H9 (cell line): Measurements from ENCODE around the gene UBE3C. TPM values are rescaled to one million over a fixed set of nuclear protein-coding genes. Genes with fewer than 3 reads are reported as not detected.
A peak's percentile ranks its signal among the peaks of the same experiment; 100 is the strongest.

Experiments
- DNase-seq: peaks from one replicate; pipeline ENCODE4 v3.0.0-alpha.2; 2017
- H2AFZ ChIP-seq: one replicate; pipeline ENCODE4 v1.6.1; 2013; ENCODE audit warnings: mild to moderate bottlenecking, low read length, control low read depth, moderate library complexity
- H2AK5ac ChIP-seq: 2 replicates; pipeline ENCODE4 v1.6.1; 2013; ENCODE audit warnings: low read length, control low read depth, mixed read lengths; ENCODE audit not compliant: insufficient read length
- H2BK120ac ChIP-seq: one replicate; pipeline ENCODE4 v1.6.1; 2013; ENCODE audit warnings: low read depth, mild to moderate bottlenecking, low read length, control low read depth, inconsistent platforms; ENCODE audit not compliant: poor library complexity, severe bottlenecking
- H2BK12ac ChIP-seq: 2 replicates; pipeline ENCODE4 v1.6.1; 2013; ENCODE audit warnings: low read length, control low read depth, mixed read lengths, low read depth; ENCODE audit not compliant: insufficient read length
- H2BK15ac ChIP-seq: 2 replicates; pipeline ENCODE4 v1.6.1; 2013; ENCODE audit warnings: low read depth, low read length, control low read depth
- H2BK20ac ChIP-seq: one replicate; pipeline ENCODE4 v1.6.1; 2013; ENCODE audit warnings: low read depth, mild to moderate bottlenecking, low read length, control low read depth, inconsistent platforms; ENCODE audit not compliant: poor library complexity, severe bottlenecking
- H2BK5ac ChIP-seq: 2 replicates; pipeline ENCODE4 v1.6.1; 2013; ENCODE audit warnings: low read length, control low read depth, mixed read lengths; ENCODE audit not compliant: insufficient read length
- H3K14ac ChIP-seq: 2 replicates; pipeline ENCODE4 v1.6.1; 2013; ENCODE audit warnings: low read length, control low read depth; ENCODE audit not compliant: insufficient read depth
- H3K18ac ChIP-seq: 2 replicates; pipeline ENCODE4 v1.6.1; 2013; ENCODE audit warnings: low read depth, mild to moderate bottlenecking, mixed read lengths, low read length, control low read depth; ENCODE audit not compliant: insufficient read length
- H3K23ac ChIP-seq: 2 replicates; pipeline ENCODE4 v1.6.1; 2013; ENCODE audit warnings: low read length, control low read depth, mixed read lengths, low read depth; ENCODE audit not compliant: insufficient read length
- H3K23me2 ChIP-seq: 2 replicates; pipeline ENCODE4 v1.6.1; 2013; ENCODE audit warnings: low read depth, mild to moderate bottlenecking, mixed read lengths, low read length, control low read depth; ENCODE audit not compliant: insufficient read length, poor library complexity, severe bottlenecking
- H3K27ac ChIP-seq: 2 replicates; pipeline ENCODE4 v1.5.1; 2013; ENCODE audit warnings: low read length, control low read depth, mixed read lengths, low read depth; ENCODE audit not compliant: insufficient read length
- H3K27me3 ChIP-seq: 2 replicates; pipeline ENCODE4 v1.6.1; 2013; ENCODE audit warnings: low read length, control low read depth, inconsistent platforms; ENCODE audit not compliant: insufficient read depth
- H3K4ac ChIP-seq: 2 replicates; pipeline ENCODE4 v1.6.1; 2013; ENCODE audit warnings: low read depth, mild to moderate bottlenecking, control low read depth, inconsistent platforms, low read length, moderate library complexity
- H3K4me1 ChIP-seq: 2 replicates; pipeline ENCODE4 v1.6.1; 2013; ENCODE audit warnings: low read length, control low read depth, inconsistent platforms; ENCODE audit not compliant: insufficient read depth
- H3K4me2 ChIP-seq: 2 replicates; pipeline ENCODE4 v1.6.1; 2013; ENCODE audit warnings: low read length, control low read depth, mixed read lengths; ENCODE audit not compliant: insufficient read length, insufficient read depth
- H3K56ac ChIP-seq: 2 replicates; pipeline ENCODE4 v1.6.1; 2013; ENCODE audit warnings: low read depth, mild to moderate bottlenecking, mixed read lengths, low read length, control low read depth; ENCODE audit not compliant: insufficient read length
- H3K79me1 ChIP-seq: 2 replicates; pipeline ENCODE4 v1.6.1; 2013; ENCODE audit warnings: low read depth, mild to moderate bottlenecking, moderate library complexity, low read length, control low read depth, inconsistent platforms; ENCODE audit not compliant: insufficient read depth, poor library complexity, severe bottlenecking
- H3K79me2 ChIP-seq: 2 replicates; pipeline ENCODE4 v1.6.1; 2013; ENCODE audit warnings: low read length, control low read depth, inconsistent platforms; ENCODE audit not compliant: insufficient read depth
- H3K9ac ChIP-seq: 2 replicates; pipeline ENCODE4 v1.6.1; 2013; ENCODE audit warnings: low read length, control low read depth, mixed read lengths; ENCODE audit not compliant: insufficient read length; ENCODE audit errors: extremely low read depth
- H3K9me3 ChIP-seq: one replicate; pipeline ENCODE4 v1.6.1; 2013; ENCODE audit warnings: low read depth, low read length, inconsistent platforms; ENCODE audit not compliant: control insufficient read depth
- H3T11ph ChIP-seq: one replicate; pipeline ENCODE4 v1.6.1; 2013; ENCODE audit warnings: mild to moderate bottlenecking, low read length, control low read depth, inconsistent platforms
- H4K20me1 ChIP-seq: one replicate; pipeline ENCODE4 v1.6.1; 2013; ENCODE audit not compliant: control insufficient read depth, insufficient read length, insufficient read depth
- H4K5ac ChIP-seq: 2 replicates; pipeline ENCODE4 v1.6.1; 2013; ENCODE audit warnings: low read depth, mild to moderate bottlenecking, mixed read lengths, low read length, control low read depth; ENCODE audit not compliant: insufficient read length
- H4K8ac ChIP-seq: replicated peaks from 2 replicates; pipeline ENCODE4 v1.6.1; 2013; ENCODE audit warnings: low read length, control low read depth, mixed read lengths, low read depth; ENCODE audit not compliant: insufficient read length
- H4K91ac ChIP-seq: 2 replicates; pipeline ENCODE4 v1.6.1; 2013; ENCODE audit warnings: low read depth, mild to moderate bottlenecking, moderate library complexity, mixed read lengths, low read length, control low read depth; ENCODE audit not compliant: insufficient read length
- H3K27ac Mint-ChIP-seq, 3 experiments: 2 replicates in 2 of 3; 3 replicates in 1 of 3; pipeline ENCODE4 v1.8.0; 2020 to 2021; ENCODE audit warnings: mixed read lengths in 3 of 3, mild to moderate bottlenecking in 1 of 3, moderate library complexity in 1 of 3
- H3K27me3 Mint-ChIP-seq: 2 replicates; pipeline ENCODE4 v1.8.0; 2021; ENCODE audit warnings: low read depth, mild to moderate bottlenecking, moderate library complexity, mixed read lengths
- H3K36me3 Mint-ChIP-seq, 3 experiments: 2 replicates in 2 of 3; 3 replicates in 1 of 3; pipeline ENCODE4 v1.8.0; 2020 to 2021; ENCODE audit warnings: low read depth in 3 of 3, mixed read lengths in 3 of 3; ENCODE audit not compliant: insufficient read depth in 1 of 3
- H3K4me1 Mint-ChIP-seq, 2 experiments: 2 replicates each; pipeline ENCODE4 v1.8.0; 2020; ENCODE audit warnings: mixed read lengths in 2 of 2
- H3K4me3 Mint-ChIP-seq, 2 experiments: 2 replicates in 1 of 2; 3 replicates in 1 of 2; pipeline ENCODE4 v1.8.0; 2020 to 2021; ENCODE audit warnings: mild to moderate bottlenecking in 2 of 2, mixed read lengths in 2 of 2, moderate library complexity in 1 of 2
- H3K9me3 Mint-ChIP-seq, 2 experiments: 2 replicates in 1 of 2; 3 replicates in 1 of 2; pipeline ENCODE4 v1.8.0; 2020; ENCODE audit warnings: mild to moderate bottlenecking in 2 of 2, mixed read lengths in 2 of 2, moderate library complexity in 1 of 2
- CTCF ChIP-seq: fragments of 200-600 bp; sonication (generic); conservative IDR thresholded peaks from 3 replicates; pipeline ENCODE4 v1.8.0; 2021; ENCODE audit warnings: antibody characterized with exemption, mild to moderate bottlenecking
- WGBS: extraction: QIAGEN DNeasy Blood & Tissue Kit; methylation state at CpG from one replicate; pipeline ENCODE4 v1.1.7; 2013; ENCODE audit warnings: missing lambda C conversion rate, low lambda C conversion rate, mixed read lengths; ENCODE audit not compliant: insufficient read length; ENCODE audit errors: extremely low coverage; 5-methylcytosine and 5-hydroxymethylcytosine counted together
- total RNA-seq: library from RNA; stranded (reverse); gene quantifications from 2 replicates; pipeline ENCODE4 v1.2.1, GENCODE V29; 2021

Gene UBE3C
- total RNA-seq, 1 experiment from 2014 or later, result 63.3 TPM

GRCh38 chr7:157234271-157234670, 95.5 kb downstream of the UBE3C start:
- WGBS, result no CpG with 5 or more reads among the region's 5 CpGs
- Histone ChIP-seq H3K27ac (no peak overlapping the region), H2BK5ac (no peak overlapping the region)

More at GRCh38 chr7:157234271-157234670, 95.5 kb downstream of the UBE3C start:
- H3K4me3 Mint-ChIP-seq, result no peak overlapping the region
- Histone ChIP-seq H3K14ac (no peak overlapping the region), H4K91ac (no peak overlapping the region), H3K4ac (no peak overlapping the region), H3K79me1 (no peaks in the 10 kb centered on the region), H3K79me2 (no peaks in the 10 kb centered on the region), H2AK5ac (no peak overlapping the region), H3K18ac (no peak overlapping the region), H2BK12ac (no peak overlapping the region), H3K9ac (no peak overlapping the region), H3T11ph (no peak overlapping the region), H3K9me3 (no peaks in the 10 kb centered on the region), H3K4me1 (no peaks in the 10 kb centered on the region), H4K20me1 (no peaks in the 10 kb centered on the region), H2AFZ (no peak overlapping the region), H2BK120ac (no peak overlapping the region), H2BK20ac (no peak overlapping the region), H2BK15ac (no peak overlapping the region), H3K4me2 (no peak overlapping the region), H3K23ac (no peak overlapping the region), H4K8ac (no peak overlapping the region), H3K56ac (no peak overlapping the region), H4K5ac (no peak overlapping the region), H3K23me2 (no peaks in the 10 kb centered on the region), H3K27me3 (no peaks in the 10 kb centered on the region)
- peaks cover 37 to 66% (median 60%) of the 10 kb centered on the region in 3 experiments; a peak in 6 of 7 replicates for H3K36me3 Mint-ChIP-seq
- H3K4me1 Mint-ChIP-seq, result no peaks in the 10 kb centered on the region
- H3K27ac Mint-ChIP-seq, result peak overlapping the region in 1 of 3 experiments; percentile 3; a peak in 1 of 7 replicates
- no peak for TF ChIP-seq CTCF
- no peaks in the 10 kb centered on the region for H3K9me3 Mint-ChIP-seq
- DNase-seq, result no peak
- H3K27me3 Mint-ChIP-seq, result no peaks in the 10 kb centered on the region
